Heart left ventricle (tissue), 13 donors: ENCODE measurements around the gene KLF5.

Experiments
- CTCF ChIP-seq, 12 donors: fragments of 200-600 bp; sonication (generic) in 4 of 12; IDR thresholded peaks; one replicate each; pipeline versions ENCODE4 v1.5.0 to v1.8.0; 2018 to 2022; ENCODE audit warnings: antibody characterized with exemption in 12 of 12, mild to moderate bottlenecking in 5 of 12
- POLR2A ChIP-seq, 2 donors: fragments of 450-650 bp; IDR thresholded peaks; one replicate each; pipeline ENCODE4 v1.6.1; 2017; ENCODE audit warnings: antibody characterized with exemption in 2 of 2, mild to moderate bottlenecking in 2 of 2, moderate library complexity in 2 of 2
- donor health status: ischemic (EF 13 %, LVEDD 7.1; RV severe dilation, severe dysfunction).
- donor health status: DM: no; HTN: yes; CAD: no.
- donor health status: DM: no; HTN: no; CAD: no.
- donor health status: ischemic (EF 25% LVEDD 6.9; RV normal size, moderate dysfunction).
- donor health status: ischemic (EF 25% LVEDD 5.7; RV mildly dilated, moderate dysfunction).
- donor health status: ischemic (EF 35%, LVEDD 5.7; RV mildly dilated, moderate dysfunction).
- donor health status: nonischemic (EF 11% LVEDD 7.7; RV severe dilation, severe dysfunction).
- donor health status: DM: yes; HTN: yes; CAD: no.
- donor health status: PGD.
- donor health status: ischemic (EF 29% LVEDD 5.4; RV normal size, mild dysfunction).
- donor health status: nonischemic (EF 23%, LVEDD 6.1; RV moderate dilation, normal function).

DNA sequence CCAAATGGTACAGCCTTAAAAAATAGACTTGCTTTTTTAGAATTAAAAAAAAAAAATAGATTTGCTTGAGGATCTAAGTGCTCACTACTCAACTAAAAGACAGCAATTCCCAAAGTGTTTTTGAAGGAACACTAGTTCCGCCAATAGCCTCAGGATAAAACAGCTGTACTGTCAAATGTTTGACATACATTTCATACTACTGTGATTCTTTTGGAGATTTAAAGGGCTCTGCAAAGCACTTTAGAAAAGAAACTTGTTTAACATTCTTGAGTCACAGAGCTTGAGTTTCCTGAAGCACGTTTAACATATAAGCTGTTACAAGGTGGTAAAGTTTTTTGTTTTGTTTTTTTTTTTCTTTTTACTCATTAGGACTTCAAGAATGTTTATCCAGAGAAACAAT, 23.1 kb upstream of the KLF5 start:
- TF ChIP-seq CTCF (IDR thresholded peaks at IDR 0.05) (no peak), POLR2A (IDR thresholded peaks at IDR 0.05) (no peak)
